Measurements from ENCODE around the gene ATG2B. TPM values are rescaled to one million over a fixed set of nuclear protein-coding genes. Genes with fewer than 3 reads are reported as not detected.

Gene ATG2B
- total RNA-seq, 1 donor from 2014 or later, result 15.8 TPM

GRCh38 chr14:96231526-96232130, 131.5 kb downstream of the ATG2B start:
- no peaks in the 10 kb centered on the region for H3K4me1 ChIP-seq
- no peaks in the 10 kb centered on the region for H3K9me3 ChIP-seq
- intact Hi-C loops (cut with DNase I), result no loop called here
- H3K27me3 ChIP-seq, result no peaks in the 10 kb centered on the region
- H3K27ac ChIP-seq, result no peak overlapping the region
- TF ChIP-seq, protein P1, sequence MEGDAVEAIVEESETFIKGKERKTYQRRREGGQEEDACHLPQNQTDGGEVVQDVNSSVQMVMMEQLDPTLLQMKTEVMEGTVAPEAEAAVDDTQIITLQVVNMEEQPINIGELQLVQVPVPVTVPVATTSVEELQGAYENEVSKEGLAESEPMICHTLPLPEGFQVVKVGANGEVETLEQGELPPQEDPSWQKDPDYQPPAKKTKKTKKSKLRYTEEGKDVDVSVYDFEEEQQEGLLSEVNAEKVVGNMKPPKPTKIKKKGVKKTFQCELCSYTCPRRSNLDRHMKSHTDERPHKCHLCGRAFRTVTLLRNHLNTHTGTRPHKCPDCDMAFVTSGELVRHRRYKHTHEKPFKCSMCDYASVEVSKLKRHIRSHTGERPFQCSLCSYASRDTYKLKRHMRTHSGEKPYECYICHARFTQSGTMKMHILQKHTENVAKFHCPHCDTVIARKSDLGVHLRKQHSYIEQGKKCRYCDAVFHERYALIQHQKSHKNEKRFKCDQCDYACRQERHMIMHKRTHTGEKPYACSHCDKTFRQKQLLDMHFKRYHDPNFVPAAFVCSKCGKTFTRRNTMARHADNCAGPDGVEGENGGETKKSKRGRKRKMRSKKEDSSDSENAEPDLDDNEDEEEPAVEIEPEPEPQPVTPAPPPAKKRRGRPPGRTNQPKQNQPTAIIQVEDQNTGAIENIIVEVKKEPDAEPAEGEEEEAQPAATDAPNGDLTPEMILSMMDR (IDR thresholded peaks at IDR 0.05), result no peak
- no peak overlapping the region for H3K4me3 ChIP-seq
- no peaks in the 10 kb centered on the region for H3K36me3 ChIP-seq
- no peak for DNase-seq (ENCODE audit: low spot score in 2 of 2)

- H3K4me1 ChIP-seq, result no peaks in the 10 kb centered on the region
- no peak overlapping the region for H3K4me3 ChIP-seq
- H3K36me3 ChIP-seq, result no peaks in the 10 kb centered on the region
- no peak overlapping the region for H3K27ac ChIP-seq
- H3K27me3 ChIP-seq, result no peaks in the 10 kb centered on the region
- DNase-seq (ENCODE audit: low spot score in 2 of 2), result no peak
- TF ChIP-seq, protein P1 (IDR thresholded peaks at IDR 0.05), result no peak
- H3K9me3 ChIP-seq, result no peaks in the 10 kb centered on the region
- intact Hi-C loops (cut with DNase I), result no loop called here
These were observed 132.1 kb downstream of the ATG2B start for GRCh38 chr14:96231056-96231455.

- no peak overlapping the region for H3K4me3 ChIP-seq
- H3K27ac ChIP-seq, result no peak overlapping the region
- H3K36me3 ChIP-seq, result no peaks in the 10 kb centered on the region
- no peaks in the 10 kb centered on the region for H3K27me3 ChIP-seq
- H3K4me1 ChIP-seq, result no peaks in the 10 kb centered on the region
- intact Hi-C loops (cut with DNase I), result no loop called here
- TF ChIP-seq, protein P1 (IDR thresholded peaks at IDR 0.05), result no peak
- H3K9me3 ChIP-seq, result no peaks in the 10 kb centered on the region
- DNase-seq (ENCODE audit: low spot score in 2 of 2), result no peak
These were observed 133.8 kb downstream of the ATG2B start for GRCh38 chr14:96229315-96229714.

Other genes starting within 250 kb of the ATG2B start
- 7.9 TPM for gene BDKRB2, start 158.5 kb downstream of the ATG2B start, total RNA-seq
- gene BDKRB1, start 107.1 kb downstream of the ATG2B start, total RNA-seq, result not detected
- 17.5 TPM for gene GSKIP, start 185 bp upstream of the ATG2B start, total RNA-seq
- not detected for gene AK7, start 28.8 kb upstream of the ATG2B start, total RNA-seq
- gene PAPOLA, start 139.0 kb upstream of the ATG2B start, total RNA-seq, result 64.2 TPM

Measured in ascending aorta (tissue), 2 donors.